GM19455 (cell line): ENCODE measurements around the gene WFDC10B.
"Not testable (repeated sequence)": the region's sequence is repeated elsewhere in the genome, so short reads cannot be mapped to it uniquely, and the experiment has no call there.

Experiments
- ATAC-seq: cut with Tn5 transposase; IDR thresholded peaks from one replicate; pipeline ENCODE4 v1.9.1; 2021; ENCODE audit not compliant: unreplicated experiment

WFDC10B gene

DNA sequence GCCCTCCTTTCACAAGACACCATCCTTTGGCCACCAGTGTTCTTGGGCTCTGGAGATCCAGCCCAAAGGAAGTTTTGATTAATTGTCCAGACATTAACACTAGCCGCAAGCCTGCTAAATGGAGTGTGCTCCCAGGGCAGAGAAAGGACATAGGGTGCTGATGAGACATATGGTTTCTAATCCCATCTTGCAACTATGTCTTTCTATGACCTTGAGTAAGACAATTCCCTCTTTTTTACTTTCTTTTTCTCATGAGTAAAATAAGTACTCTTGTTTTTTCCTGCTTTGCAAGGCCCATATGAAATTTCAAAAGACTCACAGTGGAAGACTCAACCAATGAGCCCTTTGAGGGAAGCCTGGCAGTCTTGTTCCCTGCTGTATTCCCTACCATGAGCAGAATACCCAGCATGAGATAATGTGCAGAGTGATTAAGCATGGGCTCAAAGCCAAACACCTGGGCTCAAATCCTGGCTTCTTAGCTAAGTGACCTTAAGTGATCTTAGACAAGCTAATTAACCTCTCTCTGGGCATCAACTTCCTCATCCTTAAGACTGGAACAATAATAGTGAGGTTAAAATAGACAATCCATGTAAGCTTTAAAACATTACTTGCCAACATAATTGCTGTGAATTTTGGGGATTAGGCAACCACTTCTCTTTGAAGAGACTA, at the start of gene WFDC10B:
Gene WFDC10B (minus strand): TSS at position 51 of the 669 bp plus-strand sequence. CDS start 19,027 bp downstream, outside the sequence.
- ATAC-seq = no peak

- ATAC-seq = no peak
These were observed 47.9 kb upstream of the WFDC10B start for GRCh38 chr20:45752746-45753145.

GRCh38 chr20:45751721-45752120, 46.9 kb upstream of the WFDC10B start:
- no peak for ATAC-seq

GRCh38 chr20:45745015-45745414, 40.2 kb upstream of the WFDC10B start:
- no peak for ATAC-seq

DNA sequence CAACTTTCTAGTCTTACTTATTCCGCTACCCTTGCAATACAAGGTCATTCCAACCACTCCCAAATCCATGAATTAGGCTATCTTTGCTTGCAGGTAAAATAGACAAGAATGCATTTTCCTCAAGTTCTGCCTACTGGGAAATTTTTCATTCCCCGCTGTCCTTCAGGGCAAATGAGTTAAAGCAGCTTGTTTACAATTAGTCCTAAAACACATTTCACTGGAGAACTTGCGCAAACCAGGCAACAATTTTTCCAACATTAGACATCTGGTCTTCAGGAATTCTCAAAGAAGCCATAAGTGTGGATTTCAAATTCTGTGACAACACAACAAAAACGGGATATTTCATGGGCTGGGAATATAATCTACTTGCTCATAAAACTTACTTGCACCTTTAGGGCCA, 37.8 kb upstream of the WFDC10B start:
- ATAC-seq = no peak

- ATAC-seq = no peak
These were observed 31.2 kb upstream of the WFDC10B start for GRCh38 chr20:45735988-45736387.

DNA sequence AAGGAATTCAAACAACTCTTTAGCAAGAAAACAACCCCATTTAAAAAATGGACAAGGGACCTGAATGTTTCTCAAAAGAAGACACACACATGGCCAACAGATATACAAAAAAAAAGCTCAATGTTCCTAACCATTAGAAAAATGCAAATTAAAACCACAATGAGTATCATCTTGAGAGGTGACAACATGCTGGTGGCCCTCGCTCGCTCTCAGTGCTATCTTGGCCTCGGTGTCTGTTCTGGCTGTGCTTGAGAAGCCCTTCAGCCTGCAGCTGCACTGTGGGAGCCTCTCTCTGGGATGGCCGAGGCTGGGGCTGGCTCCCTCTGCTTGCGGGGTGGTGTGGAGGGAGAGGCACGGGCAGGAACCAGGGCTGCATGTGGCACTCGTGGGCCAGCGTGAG, 30.7 kb upstream of the WFDC10B start:
- ATAC-seq = no peak

DNA sequence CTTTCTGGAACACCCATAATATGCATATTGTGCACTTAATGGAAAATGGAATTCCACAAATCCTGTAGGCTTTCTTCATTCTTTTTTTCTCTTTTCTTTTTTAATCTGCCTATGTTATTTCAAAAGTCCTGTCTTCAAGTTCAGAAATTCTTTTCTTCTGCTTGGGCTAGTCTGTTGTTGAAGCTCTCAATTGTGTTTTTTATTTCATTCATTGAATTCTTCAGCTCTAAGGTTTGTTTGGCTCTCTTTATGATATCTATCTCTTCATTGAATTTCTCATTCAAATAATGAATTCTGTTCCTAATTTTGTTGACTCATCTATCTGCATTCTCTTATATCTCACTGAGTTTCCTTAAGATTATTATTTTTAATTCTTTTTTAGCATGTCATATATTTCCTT, 27.4 kb upstream of the WFDC10B start:
- no peak for ATAC-seq

- ATAC-seq = no peak
These were observed 22.2 kb upstream of the WFDC10B start for GRCh38 chr20:45727044-45727443.

DNA sequence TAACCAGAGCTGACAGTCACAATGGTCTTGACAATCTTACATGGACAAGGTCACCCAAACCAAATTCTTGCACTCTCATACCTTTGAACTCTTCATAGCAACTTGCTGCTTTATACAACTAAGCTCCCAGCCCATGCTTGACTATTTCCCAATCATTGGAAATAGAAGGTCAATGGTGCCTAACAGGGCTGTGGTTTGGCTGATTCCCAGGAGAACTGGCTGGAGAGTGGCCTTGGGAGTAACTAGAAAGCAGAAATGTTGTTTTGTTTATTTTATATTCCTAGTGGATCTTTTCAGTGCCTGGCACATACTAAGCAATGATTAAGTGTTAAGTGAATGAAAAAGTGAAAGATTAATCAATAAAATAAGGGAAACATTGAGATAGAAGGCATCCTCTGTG, 20.3 kb upstream of the WFDC10B start:
- no peak for ATAC-seq

DNA sequence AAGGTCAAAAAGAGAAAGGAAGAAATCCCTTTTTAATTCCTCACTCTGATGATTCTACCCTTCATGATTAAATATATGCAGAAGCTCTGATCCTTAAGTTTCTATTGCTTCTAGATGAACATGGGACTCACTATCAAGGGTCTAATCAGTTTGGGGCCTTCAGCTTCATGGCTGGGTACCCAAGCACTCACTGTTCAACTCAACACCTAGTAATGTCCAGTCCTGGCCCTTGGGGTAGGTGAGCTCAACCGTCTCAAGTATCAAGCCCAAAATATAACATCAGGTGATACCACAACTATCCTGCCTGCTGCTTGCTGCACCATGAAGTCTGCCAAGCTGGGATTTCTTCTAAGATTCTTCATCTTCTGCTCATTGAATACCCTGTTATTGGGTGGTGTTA, 17.2 kb upstream of the WFDC10B start, which contains the start of gene SPINT4:
Gene SPINT4 (plus strand): TSS at position 301 of the 400 bp plus-strand sequence. CDS start 21 bp downstream, at position 322.
- no peak for ATAC-seq

DNA sequence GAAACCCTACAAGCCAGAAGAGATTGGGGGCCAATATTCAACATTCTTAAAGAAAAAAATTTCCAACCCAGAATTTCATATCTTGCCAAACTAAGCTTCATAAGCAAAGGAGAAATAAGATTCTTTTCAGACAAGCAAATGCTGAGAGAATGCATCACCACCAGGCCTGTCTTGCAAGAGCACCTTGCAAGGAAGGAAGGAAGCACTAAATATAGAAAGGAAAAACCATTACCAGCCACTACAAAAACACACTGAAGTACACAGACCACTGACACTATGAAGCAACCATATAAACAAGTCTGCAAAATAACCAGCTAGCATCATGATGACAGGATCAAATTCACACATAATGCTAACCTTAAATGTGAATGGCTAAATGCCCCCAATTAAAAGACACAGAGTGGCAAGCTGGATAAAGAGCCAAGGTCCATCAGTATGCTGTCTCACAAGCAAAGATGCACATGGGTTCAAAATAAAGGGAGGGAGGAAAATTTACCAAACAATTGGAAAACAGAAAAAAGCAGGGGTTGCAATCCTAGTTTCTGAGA, 11.4 kb upstream of the WFDC10B start:
- ATAC-seq = not testable (repeated sequence)

- ATAC-seq = no peak
These were observed 2.9 kb downstream of the WFDC10B start, which contains the start of gene WFDC13 for GRCh38 chr20:45701873-45702272. TSS of gene WFDC13 (plus strand) at chr20:45702038. CDS start at chr20:45702124, 86 bp downstream.

DNA sequence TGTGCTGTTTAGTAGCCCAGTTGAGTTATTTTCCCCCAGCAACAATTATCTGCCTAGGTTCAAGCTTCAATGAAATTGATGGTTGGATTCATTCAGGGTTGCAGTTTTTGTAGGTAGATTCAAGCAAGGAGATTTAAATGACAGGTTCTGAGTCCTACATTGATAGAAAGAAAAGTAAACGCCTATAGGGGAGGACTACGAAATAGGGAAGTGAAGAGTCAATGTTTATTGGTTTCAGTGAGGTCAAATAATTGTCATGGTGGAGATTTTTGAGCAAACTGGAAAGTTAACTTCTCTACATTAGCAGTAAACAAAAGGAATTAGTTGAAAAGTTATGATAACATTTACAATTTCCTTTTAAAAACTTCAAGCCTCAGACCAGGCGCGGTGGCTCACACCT, 3.7 kb downstream of the WFDC10B start:
- ATAC-seq = no peak

- no peak for ATAC-seq
These were observed 9.3 kb downstream of the WFDC10B start for GRCh38 chr20:45695496-45695895.

DNA sequence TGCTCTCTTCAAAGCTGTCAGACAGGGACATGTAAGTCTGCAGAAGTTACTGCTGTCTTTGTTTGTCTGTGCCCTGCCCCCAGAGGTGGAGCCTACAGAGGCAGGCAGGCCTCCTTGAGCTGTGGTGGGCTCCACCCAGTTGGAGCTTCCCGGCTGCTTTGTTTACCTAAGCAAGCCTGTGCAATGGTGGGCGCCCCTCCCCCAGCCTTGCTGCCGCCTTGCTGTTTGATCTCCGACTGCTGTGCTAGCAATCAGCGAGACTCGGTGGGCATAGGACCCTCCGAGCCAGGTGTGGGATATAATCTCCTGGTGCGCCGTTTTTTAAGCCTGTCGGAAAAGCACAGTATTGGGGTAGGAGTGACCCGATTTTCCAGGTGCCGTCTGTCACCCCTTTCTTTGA, 11.5 kb downstream of the WFDC10B start:
- ATAC-seq = not testable (repeated sequence)

DNA sequence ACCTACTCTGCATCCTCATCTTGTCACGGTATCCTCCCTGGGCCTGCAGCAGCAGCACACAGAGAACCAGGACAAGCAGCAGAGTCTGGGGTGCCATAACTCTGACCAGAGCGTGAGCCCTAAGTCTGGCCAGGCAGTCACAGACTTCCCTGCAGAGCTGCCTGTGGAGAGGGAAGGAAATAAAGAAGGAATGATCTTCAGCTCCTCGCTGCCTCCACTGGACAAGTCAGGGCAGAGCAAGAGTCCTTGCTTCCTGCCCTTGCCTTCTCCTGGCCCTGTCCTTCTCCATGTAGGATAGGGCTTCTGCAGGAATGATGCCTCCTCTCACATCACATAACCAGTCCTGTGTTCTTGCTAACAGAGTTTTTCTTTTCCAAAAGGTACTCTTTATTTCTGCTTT, 18.9 kb downstream of the WFDC10B start:
- no peak for ATAC-seq

DNA sequence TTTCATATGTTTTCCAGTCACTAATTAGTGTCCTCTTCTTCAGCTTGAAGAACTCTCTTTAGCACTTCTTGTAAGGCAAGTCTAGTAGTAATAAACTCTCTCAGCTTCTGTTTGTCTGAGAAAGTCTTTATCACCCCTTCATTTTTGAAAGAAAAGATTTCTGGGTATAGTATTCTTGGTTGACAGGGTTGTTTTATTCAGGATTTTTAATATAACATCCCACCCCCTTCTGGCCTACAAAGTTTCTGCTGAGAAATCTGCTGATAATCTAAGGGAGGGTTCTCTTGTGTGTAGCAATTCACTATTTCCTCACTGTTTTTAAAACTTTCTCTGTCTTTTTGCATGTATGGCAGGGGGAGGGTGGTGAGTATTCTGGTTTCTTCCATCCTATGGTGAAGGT, 25.2 kb downstream of the WFDC10B start:
- ATAC-seq = no peak

DNA sequence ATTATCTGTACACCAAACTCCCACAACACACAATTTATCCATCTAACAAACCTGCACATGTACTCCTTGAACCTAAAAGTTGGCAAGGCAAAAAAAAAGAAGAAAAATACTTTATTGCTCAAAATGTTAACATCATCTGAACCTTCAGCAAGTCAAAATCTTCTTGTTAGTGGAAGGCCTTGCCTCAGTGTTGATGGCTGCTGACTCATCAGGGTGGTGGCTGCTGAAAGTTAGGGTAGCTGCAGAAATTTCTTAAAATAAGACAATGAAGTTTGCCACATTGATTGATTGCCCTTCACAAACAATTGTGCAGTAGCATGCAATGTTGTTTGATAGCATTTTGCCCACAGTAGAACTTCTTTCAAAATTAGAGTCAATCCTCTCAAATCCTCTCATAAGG, 32.1 kb downstream of the WFDC10B start:
- ATAC-seq = no peak

GRCh38 chr20:45670139-45670538, 34.7 kb downstream of the WFDC10B start, which contains the start of gene WFDC11:
TSS of gene WFDC11 (minus strand) at chr20:45670239. CDS start at chr20:45650600, 19,639 bp downstream.
- no peak for ATAC-seq

DNA sequence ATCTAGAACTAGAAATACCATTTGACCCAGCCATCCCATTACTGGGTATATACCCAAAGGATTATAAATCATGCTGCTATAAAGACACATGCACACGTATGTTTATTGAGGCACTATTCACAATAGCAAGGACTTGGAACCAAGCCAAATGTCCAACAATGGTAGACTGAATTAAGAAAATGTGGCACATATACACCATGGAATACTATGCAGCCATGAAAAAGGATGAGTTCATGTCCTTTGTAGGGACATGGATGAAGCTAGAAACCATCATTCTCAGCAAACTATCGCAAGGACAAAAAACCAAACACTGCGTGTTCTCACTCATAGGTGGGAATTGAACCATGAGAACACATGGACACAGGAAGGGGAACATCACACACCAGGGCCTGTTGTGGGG, 47.8 kb downstream of the WFDC10B start:
- not testable (repeated sequence) for ATAC-seq

- not testable (repeated sequence) for ATAC-seq
These were observed 53.1 kb downstream of the WFDC10B start for GRCh38 chr20:45651726-45652125.
